Natural killer cell (primary cell): Measurements from ENCODE around the gene KCNK5. TPM values are rescaled to one million over a fixed set of nuclear protein-coding genes. Genes with fewer than 3 reads are reported as not detected.

Experiments
- ATAC-seq, 3 donors: fragments of 150-1000 bp in 2 of 3; fragments of 200-7000 bp in 1 of 3; cut with Tn5 transposase; 1 replicate in 1 of 3; 2 replicates in 2 of 3; pipeline ENCODE4 v1.10.0; 2021; ENCODE audit warnings: mild to moderate bottlenecking in 2 of 3, moderate library complexity in 2 of 3
- DNase-seq, 2 donors: peaks; one replicate each; pipeline versions ENCODE4 v3.0.0 to v3.0.0-alpha.2; 2013 to 2021; ENCODE audit warnings: mixed read lengths in 1 of 2
- H3K27ac ChIP-seq: one replicate; pipeline ENCODE4 v1.5.1; 2013; ENCODE audit warnings: mild to moderate bottlenecking, low read length
- H3K27me3 ChIP-seq: one replicate; pipeline ENCODE4 v1.6.1; 2013; ENCODE audit warnings: low read length; ENCODE audit not compliant: control insufficient read depth, insufficient read depth
- H3K36me3 ChIP-seq: one replicate; pipeline ENCODE4 v1.6.1; 2013; ENCODE audit warnings: low read length; ENCODE audit not compliant: control insufficient read depth, insufficient read depth
- H3K4me1 ChIP-seq: one replicate; pipeline ENCODE4 v1.6.1; 2013; ENCODE audit warnings: low read length; ENCODE audit not compliant: control insufficient read depth, insufficient read depth
- H3K4me3 ChIP-seq: one replicate; pipeline ENCODE4 v1.5.1; 2013; ENCODE audit warnings: low read length
- H3K9me3 ChIP-seq: one replicate; pipeline ENCODE4 v1.6.1; 2013; ENCODE audit warnings: low read length; ENCODE audit not compliant: control insufficient read depth, insufficient read depth
- H3K27ac Mint-ChIP-seq, 2 donors: one replicate each; pipeline ENCODE4 v1.8.0; 2022; ENCODE audit warnings: mild to moderate bottlenecking in 2 of 2, mixed read lengths in 2 of 2, moderate library complexity in 1 of 2
- H3K27me3 Mint-ChIP-seq, 2 donors: one replicate each; pipeline ENCODE4 v1.8.0; 2022; ENCODE audit warnings: low read depth in 2 of 2, mixed read lengths in 2 of 2
- H3K36me3 Mint-ChIP-seq: one replicate; pipeline ENCODE4 v1.8.0; 2022; ENCODE audit warnings: mixed read lengths
- H3K4me1 Mint-ChIP-seq, 2 donors: one replicate each; pipeline ENCODE4 v1.8.0; 2022; ENCODE audit warnings: mixed read lengths in 2 of 2
- H3K4me3 Mint-ChIP-seq: one replicate; pipeline ENCODE4 v1.8.0; 2022; ENCODE audit warnings: mild to moderate bottlenecking, moderate library complexity, mixed read lengths
- H3K9me3 Mint-ChIP-seq, 2 donors: one replicate each; pipeline ENCODE4 v1.8.0; 2022; ENCODE audit warnings: mixed read lengths in 2 of 2
- CTCF ChIP-seq: fragments of 200-600 bp; IDR thresholded peaks from one replicate; pipeline ENCODE4 v1.8.0; 2022; ENCODE audit warnings: antibody characterized with exemption
- WGBS: methylation state at CpG from one replicate; pipeline ENCODE4 v1.1.7; 2013; ENCODE audit warnings: missing lambda C conversion rate; ENCODE audit not compliant: insufficient coverage; 5-methylcytosine and 5-hydroxymethylcytosine counted together
- intact Hi-C: fragments of 100-400 bp; cut with micrococcal nuclease; formaldehyde crosslinking; loops from one replicate; pipeline ENCODE4 v1.14.2; 2022
- total RNA-seq, 4 donors: library from RNA; stranded (reverse); fragments of 120-200 nt in 1 of 4; gene quantifications; one replicate each; pipeline versions ENCODE4 v1.2.3 to v1.2.4, GENCODE V29; 2013 to 2022

The KCNK5 gene
- total RNA-seq, 3 donors from 2014 or later (not counting 1 experiment from before 2014, with no cell fraction given): 0.16 to 0.50 TPM; not detected in 1

- Histone ChIP-seq H3K4me1 (no peaks in the 10 kb centered on the region), H3K27ac (no peak overlapping the region), H3K4me3 (no peak overlapping the region), H3K36me3 (no peaks in the 10 kb centered on the region), H3K9me3 (no peaks in the 10 kb centered on the region), H3K27me3 (no peaks in the 10 kb centered on the region)
- H3K9me3 Mint-ChIP-seq: no peaks in the 10 kb centered on the region
- DNase-seq (no peak), ATAC-seq (no peak)
- no peak overlapping the region for H3K4me3 Mint-ChIP-seq
- H3K27me3 Mint-ChIP-seq: peaks cover 3 to 6% of the 10 kb centered on the region in 2 donors
- H3K27ac Mint-ChIP-seq: no peak overlapping the region
- intact Hi-C loops: no loop called here
- TF ChIP-seq CTCF: no peak
- H3K4me1 Mint-ChIP-seq: no peaks in the 10 kb centered on the region
- H3K36me3 Mint-ChIP-seq: no peaks in the 10 kb centered on the region
- WGBS: 55% methylated on average over 5 of the region's 7 CpGs
Observed at GRCh38 chr6:39268171-39268570, 38.9 kb upstream of the KCNK5 start.

GRCh38 chr6:39266782-39267355 lies 37.6 kb upstream of the KCNK5 start:
- no peak for TF ChIP-seq CTCF
- intact Hi-C loops: no loop called here
- H3K9me3 Mint-ChIP-seq: no peaks in the 10 kb centered on the region
- H3K36me3 Mint-ChIP-seq: no peaks in the 10 kb centered on the region
- H3K27me3 ChIP-seq: no peaks in the 10 kb centered on the region
- H3K4me3 ChIP-seq: no peak overlapping the region
- no peaks in the 10 kb centered on the region for H3K4me1 ChIP-seq
- no peak overlapping the region for H3K27ac ChIP-seq
- no peaks in the 10 kb centered on the region for H3K4me1 Mint-ChIP-seq
- WGBS: 78% methylated on average over 5 of the region's 5 CpGs
- H3K4me3 Mint-ChIP-seq: no peak overlapping the region
- peaks cover 6 to 8% of the 10 kb centered on the region in 2 donors for H3K27me3 Mint-ChIP-seq
- no peaks in the 10 kb centered on the region for H3K36me3 ChIP-seq
- no peaks in the 10 kb centered on the region for H3K9me3 ChIP-seq
- DNase-seq: no peak
- H3K27ac Mint-ChIP-seq: no peak overlapping the region
- ATAC-seq: no peak

GRCh38 chr6:39266375-39266774 lies 37.1 kb upstream of the KCNK5 start:
- no peak for TF ChIP-seq CTCF
- H3K9me3 Mint-ChIP-seq: no peaks in the 10 kb centered on the region
- Histone ChIP-seq H3K36me3 (no peaks in the 10 kb centered on the region), H3K9me3 (no peaks in the 10 kb centered on the region), H3K27me3 (no peaks in the 10 kb centered on the region), H3K27ac (no peak overlapping the region), H3K4me3 (no peak overlapping the region), H3K4me1 (no peaks in the 10 kb centered on the region)
- no peaks in the 10 kb centered on the region for H3K4me1 Mint-ChIP-seq
- peaks cover 6 to 10% of the 10 kb centered on the region in 2 donors for H3K27me3 Mint-ChIP-seq
- no peak for ATAC-seq
- H3K27ac Mint-ChIP-seq: no peak overlapping the region
- WGBS: 100% methylated on average over 1 of the region's 2 CpGs
- intact Hi-C loops: no loop called here
- no peaks in the 10 kb centered on the region for H3K36me3 Mint-ChIP-seq
- no peak overlapping the region for H3K4me3 Mint-ChIP-seq
- no peak for DNase-seq
